Anterior cingulate cortex (tissue), 58 donors: ENCODE data around the gene OASL.
"Not testable (repeated sequence)": the region's sequence is repeated elsewhere in the genome, so short reads cannot be mapped to it uniquely, and the experiment has no call there.

Experiments
- DNase-seq, 58 donors: peaks; one replicate each; lab custom pipeline; 2025; lab: John Stamatoyannopoulos, UW

Gene OASL

GRCh38 chr12:121038861-121039668, at the start of gene OASL:
Gene OASL (minus strand): TSS chr12:121039246. CDS start chr12:121038971, 275 bp downstream.
- peak in 12 of 58 donors; percentile 2 to 31 (median 8) for DNase-seq

GRCh38 chr12:121088195-121088585, 49.1 kb upstream of the OASL start:
- DNase-seq: no peak

GRCh38 chr12:121087467-121088194, 48.6 kb upstream of the OASL start:
- no peak for DNase-seq

- no peak for DNase-seq
Measured at GRCh38 chr12:121086781-121087295, 47.8 kb upstream of the OASL start.

- DNase-seq: peak in 1 of 58 donors; percentile 4
Measured at GRCh38 chr12:121085506-121086353, 46.7 kb upstream of the OASL start.

- no peak for DNase-seq
Measured at GRCh38 chr12:121085069-121085468, 46.0 kb upstream of the OASL start.

GRCh38 chr12:121084229-121084628, 45.2 kb upstream of the OASL start:
- DNase-seq: no peak

- no peak for DNase-seq
Measured at GRCh38 chr12:121080909-121081308, 41.9 kb upstream of the OASL start.

- no peak for DNase-seq
Measured at GRCh38 chr12:121079736-121080272, 40.8 kb upstream of the OASL start.

- not testable (repeated sequence) for DNase-seq
Measured at GRCh38 chr12:121077440-121077839, 38.4 kb upstream of the OASL start.

GRCh38 chr12:121075911-121076310, 36.9 kb upstream of the OASL start:
- not testable (repeated sequence) for DNase-seq

- DNase-seq: no peak
Measured at GRCh38 chr12:121072147-121072546, 33.1 kb upstream of the OASL start.

GRCh38 chr12:121069206-121069605, 30.2 kb upstream of the OASL start:
- DNase-seq: no peak

GRCh38 chr12:121065345-121065744, 26.3 kb upstream of the OASL start:
- no peak for DNase-seq

- DNase-seq: not testable (repeated sequence)
Measured at GRCh38 chr12:121064586-121064985, 25.5 kb upstream of the OASL start.

- no peak for DNase-seq
Measured at GRCh38 chr12:121064116-121064515, 25.1 kb upstream of the OASL start.

- no peak for DNase-seq
Measured at GRCh38 chr12:121062391-121063045, 23.5 kb upstream of the OASL start.

GRCh38 chr12:121061831-121062230, 22.8 kb upstream of the OASL start:
- no peak for DNase-seq

- peak in 6 of 58 donors; percentile 3 to 27 (median 12) for DNase-seq
Measured at GRCh38 chr12:121060149-121061001, 21.3 kb upstream of the OASL start.
